K562 (cell line): ENCODE results near the gene ADD1. TPM values are rescaled to one million over a fixed set of nuclear protein-coding genes. Genes with fewer than 3 reads are reported as not detected.

Source experiments
- ARID1B ChIP-seq: fragments of 450-650 bp; IDR thresholded peaks from 2 replicates; pipeline ENCODE4 v1.6.1; 2016; ENCODE audit warnings: antibody characterized with exemption, mild to moderate bottlenecking, inconsistent platforms
- ARID4B ChIP-seq: sonication (generic); formaldehyde crosslinking; IDR thresholded peaks from 2 replicates; pipeline ENCODE4 v1.8.0; 2022; ENCODE audit warnings: mild to moderate bottlenecking, missing genetic modification reagents
- BACH1 ChIP-seq: fragments of 200-800 bp; sonication (Bioruptor generic); IDR thresholded peaks from 2 replicates; pipeline ENCODE4 v1.6.1; 2016; ENCODE audit warnings: missing genetic modification characterization, missing compliant biosample characterization
- BRF2 ChIP-seq: IDR thresholded peaks from 3 replicates; pipeline ENCODE4 v1.6.1; 2011; ENCODE audit warnings: borderline replicate concordance, mild to moderate bottlenecking; ENCODE audit not compliant: insufficient read length, insufficient read depth
- CC2D1A ChIP-seq: fragments of 450-650 bp; IDR thresholded peaks from 2 replicates; pipeline ENCODE4 v1.6.1; 2017; ENCODE audit warnings: mild to moderate bottlenecking
- CTBP1 ChIP-seq: fragments of 450-650 bp; IDR thresholded peaks from 2 replicates; pipeline ENCODE4 v1.6.1; 2016; ENCODE audit warnings: borderline replicate concordance
- CXXC5 ChIP-seq: fragments of 250-450 bp; sonication (Bioruptor Pico); IDR thresholded peaks from 2 replicates; pipeline ENCODE4 v1.8.0; 2022; ENCODE audit warnings: inconsistent platforms, mild to moderate bottlenecking, moderate library complexity
- E2F8 ChIP-seq: fragments of 450-650 bp; IDR thresholded peaks from 2 replicates; pipeline ENCODE4 v1.7.1; 2018; ENCODE audit warnings: mild to moderate bottlenecking, low read depth; ENCODE audit not compliant: partially characterized antibody
- EP300 ChIP-seq: IDR thresholded peaks from 2 replicates; pipeline ENCODE4 v1.6.1; 2012; ENCODE audit warnings: low read length, improper control_type of control experiment
- ERF ChIP-seq: fragments of 450-650 bp; formaldehyde crosslinking; IDR thresholded peaks from 2 replicates; pipeline ENCODE4 v1.4.0; 2020; ENCODE audit warnings: mild to moderate bottlenecking, mixed read lengths
- GATAD2B ChIP-seq: fragments of 450-650 bp; IDR thresholded peaks from 2 replicates; pipeline ENCODE4 v1.6.1; 2017; ENCODE audit warnings: mild to moderate bottlenecking, borderline replicate concordance
- HCFC1 ChIP-seq: IDR thresholded peaks from 2 replicates; pipeline ENCODE4 v1.6.1; 2012; ENCODE audit warnings: low read depth, low read length, improper control_type of control experiment
- HES1 ChIP-seq: fragments of 450-650 bp; IDR thresholded peaks from 2 replicates; pipeline ENCODE4 v1.6.1; 2016; ENCODE audit warnings: low read depth, mild to moderate bottlenecking, moderate library complexity
- NFATC3 ChIP-seq: fragments of 450-650 bp; IDR thresholded peaks from 2 replicates; pipeline ENCODE4 v1.6.1; 2017; ENCODE audit warnings: mild to moderate bottlenecking
- TCF15 ChIP-seq: fragments of 250-450 bp; sonication (Bioruptor Pico); IDR thresholded peaks from 2 replicates; pipeline ENCODE4 v1.8.0; 2022; ENCODE audit warnings: moderate library complexity, mild to moderate bottlenecking, inconsistent platforms
- ZFP36 ChIP-seq: fragments of 150-350 bp; IDR thresholded peaks from 2 replicates; pipeline ENCODE4 v1.6.1; 2018; ENCODE audit warnings: low read length, low read depth; ENCODE audit not compliant: partially characterized antibody
- ZKSCAN8 ChIP-seq: fragments of 200-800 bp; sonication (Bioruptor generic); IDR thresholded peaks from 2 replicates; pipeline ENCODE4 v1.6.1; 2016; ENCODE audit warnings: missing genetic modification characterization, missing compliant biosample characterization
- ZNF133 ChIP-seq: fragments of 250-450 bp; sonication (Bioruptor Pico); IDR thresholded peaks from 2 replicates; pipeline ENCODE4 v1.4.0; 2020; ENCODE audit warnings: mild to moderate bottlenecking
- ZNF766 ChIP-seq: fragments of 200-800 bp; sonication (Bioruptor generic); conservative IDR thresholded peaks from 2 replicates; pipeline ENCODE4 v1.6.1; 2016; ENCODE audit warnings: missing genetic modification characterization, missing compliant biosample characterization
- polyA plus RNA-seq, 8 experiments: library from polyadenylated mRNA; depleted of rRNA in 4 of 8; stranded (reverse) in 5 of 8; unstranded in 3 of 8; fragments of >200 nt; fragmentation: Nextera tagmentation in 2 of 8; fragmentation: Illumina TruSeq in 1 of 8; extraction: Ambion mirVana in 2 of 8; extraction: Trizol in 1 of 8; gene quantifications; 2 replicates each; pipeline versions ENCODE4 v1.2.1 to v1.2.3, GENCODE V29; 2011 to 2014; ENCODE audit warnings: inconsistent platforms in 1 of 8, missing spikeins in 1 of 8
- total RNA-seq, 7 experiments: library from RNA; depleted of rRNA in 6 of 7; stranded (reverse); fragments of >200 nt in 6 of 7; fragmentation: Illumina TruSeq in 2 of 7; extraction: Trizol in 2 of 7; gene quantifications; 2 replicates each; pipeline versions ENCODE4 v1.2.1 to v1.2.3, GENCODE V29; 2011 to 2021; ENCODE audit warnings: low replicate concordance in 1 of 7

The ADD1 gene
- total and polyA plus RNA-seq, 9 of the 15 experiments (the other 6 are each of a cell fraction or from before 2014, with no cell fraction given): 17.5 to 153 (median 74.0) TPM

- no peak for TF ChIP-seq TCF15 (CRISPR knock-in tag)
- peak; percentile 92; the same call in 1 of the 2 replicates for TF ChIP-seq CC2D1A
- TF ChIP-seq NFATC3: peak; percentile 71; the same call in 1 of the 2 replicates
- TF ChIP-seq BACH1: no peak; the same call in 1 of the 2 replicates
- TF ChIP-seq EP300: peak; percentile 72
- TF ChIP-seq ZKSCAN8 (CRISPR knock-in tag): peak; percentile 83
- TF ChIP-seq BRF2: no peak
- TF ChIP-seq HES1: peak; percentile 77
- 0 out of 2 replicates have a peak, but pooled peaks have one; percentile 24 for TF ChIP-seq CXXC5 (CRISPR knock-in tag)
- 0 out of 2 replicates have a peak, but pooled peaks have one; percentile 62 for TF ChIP-seq CTBP1
- no peak for TF ChIP-seq ZNF133
- TF ChIP-seq ZNF766 (CRISPR knock-in tag): peak; percentile 33; the same call in 1 of the 2 replicates
- TF ChIP-seq ERF (CRISPR knock-in tag): no peak
- TF ChIP-seq GATAD2B: no peak
- peak; percentile 95 for TF ChIP-seq ARID1B
- TF ChIP-seq E2F8: peak; percentile 55
- no peak for TF ChIP-seq HCFC1
- TF ChIP-seq ARID4B (CRISPR knock-in tag): no peak
- TF ChIP-seq ZFP36: no peak
Measured at GRCh38 chr4:2867758-2868491, 24.3 kb downstream of the ADD1 start (continued).
